ENCODE measurements around the gene TTC31.

Gene TTC31

GRCh38 chr2:74524005-74524404, 41.1 kb downstream of the TTC31 start:
- Histone ChIP-seq H3K4me1 (ENCODE audit: insufficient read depth, low read length) (peaks cover 20% of the 10 kb centered on the region), H3K36me3 (ENCODE audit: insufficient read depth, low read length) (peaks cover 35% of the 10 kb centered on the region)

GRCh38 chr2:74524955-74525716, 42.3 kb downstream of the TTC31 start:
- peaks cover 15% of the 10 kb centered on the region; the same call in 1 of the 2 replicates for H4K20me1 ChIP-seq (ENCODE audit: insufficient read depth, low read length)
- H3K9me3 ChIP-seq (ENCODE audit: insufficient read depth, low read length, severe bottlenecking), result no peaks in the 10 kb centered on the region
- peaks cover 26% of the 10 kb centered on the region for H3K79me2 ChIP-seq (ENCODE audit: insufficient read depth, low read length)
- ATAC-seq (ENCODE audit: insufficient read depth, low read depth) (no peak), DNase-seq (no peak)
- H3K27me3 ChIP-seq (ENCODE audit: insufficient read depth, low read length, poor library complexity), result no peaks in the 10 kb centered on the region
- no peak overlapping the region for H3K4me3 ChIP-seq (ENCODE audit: low read depth in 1 of 2, low read length in 2 of 2)
- no peak overlapping the region for H3K27ac ChIP-seq (ENCODE audit: low read length)
- TF ChIP-seq CTCF (IDR thresholded peaks at IDR 0.05; ENCODE audit: borderline replicate concordance, extremely low read depth, low read length, poor library complexity, severe bottlenecking) (no peak), EZH2 (IDR thresholded peaks at IDR 0.05; ENCODE audit: borderline replicate concordance, low read depth, low read length, severe bottlenecking) (no peak)
- no peak overlapping the region for H3K4me2 ChIP-seq (ENCODE audit: insufficient read depth, low read length)
- no peak overlapping the region for H2AFZ ChIP-seq (ENCODE audit: low read depth, low read length)
- no peak overlapping the region for H3K9ac ChIP-seq (ENCODE audit: low read depth, low read length)
- H3K4me1 ChIP-seq (ENCODE audit: insufficient read depth, low read length), result peaks cover 20% of the 10 kb centered on the region
- H3K36me3 ChIP-seq (ENCODE audit: insufficient read depth, low read length), result peaks cover 37% of the 10 kb centered on the region

More at GRCh38 chr2:74524005-74524404, 41.1 kb downstream of the TTC31 start:
- H3K9me3 ChIP-seq (ENCODE audit: insufficient read depth, low read length, severe bottlenecking), result no peaks in the 10 kb centered on the region
- H4K20me1 ChIP-seq (ENCODE audit: insufficient read depth, low read length), result peaks cover 15% of the 10 kb centered on the region; the same call in 1 of the 2 replicates
- peaks cover 3% of the 10 kb centered on the region for H3K27me3 ChIP-seq (ENCODE audit: insufficient read depth, low read length, poor library complexity)
- DNase-seq (no peak), ATAC-seq (ENCODE audit: insufficient read depth, low read depth) (no peak)
- no peak overlapping the region for H2AFZ ChIP-seq (ENCODE audit: low read depth, low read length)
- no peak overlapping the region for H3K9ac ChIP-seq (ENCODE audit: low read depth, low read length)
- no peak overlapping the region for H3K4me3 ChIP-seq (ENCODE audit: low read depth in 1 of 2, low read length in 2 of 2)
- no peak overlapping the region for H3K27ac ChIP-seq (ENCODE audit: low read length)
- no peak overlapping the region for H3K4me2 ChIP-seq (ENCODE audit: insufficient read depth, low read length)
- TF ChIP-seq CTCF (IDR thresholded peaks at IDR 0.05; ENCODE audit: borderline replicate concordance, extremely low read depth, low read length, poor library complexity, severe bottlenecking), result no peak
- TF ChIP-seq EZH2 (IDR thresholded peaks at IDR 0.05; ENCODE audit: borderline replicate concordance, low read depth, low read length, severe bottlenecking), result no peak
- H3K79me2 ChIP-seq (ENCODE audit: insufficient read depth, low read length), result peaks cover 15% of the 10 kb centered on the region

- Histone ChIP-seq H3K4me2 (ENCODE audit: insufficient read depth, low read length) (peak within 1 kb of the TSS; percentile 87; the same call in 1 of the 2 replicates), H3K4me3 (ENCODE audit: low read depth in 1 of 2, low read length in 2 of 2) (no peak within 1 kb of the TSS), H3K9ac (ENCODE audit: low read depth, low read length) (no peak within 1 kb of the TSS), H3K9me3 (ENCODE audit: insufficient read depth, low read length, severe bottlenecking) (no peaks in the 10 kb centered on the region), H3K4me1 (ENCODE audit: insufficient read depth, low read length) (peaks cover 27% of the 10 kb centered on the region), H3K27ac (ENCODE audit: low read length) (no peak within 1 kb of the TSS), H3K27me3 (ENCODE audit: insufficient read depth, low read length, poor library complexity) (no peaks in the 10 kb centered on the region), H2AFZ (ENCODE audit: low read depth, low read length) (no peak within 1 kb of the TSS), H3K79me2 (ENCODE audit: insufficient read depth, low read length) (peaks cover 35% of the 10 kb centered on the region), H3K36me3 (ENCODE audit: insufficient read depth, low read length) (peaks cover 41% of the 10 kb centered on the region), H4K20me1 (ENCODE audit: insufficient read depth, low read length) (peaks cover 15% of the 10 kb centered on the region; the same call in 1 of the 2 replicates)
- peak; percentile 31 for DNase-seq
- no peak for ATAC-seq (ENCODE audit: insufficient read depth, low read depth)
- TF ChIP-seq EZH2 (IDR thresholded peaks at IDR 0.05; ENCODE audit: borderline replicate concordance, low read depth, low read length, severe bottlenecking), result no peak
- TF ChIP-seq CTCF (IDR thresholded peaks at IDR 0.05; ENCODE audit: borderline replicate concordance, extremely low read depth, low read length, poor library complexity, severe bottlenecking), result no peak
These were observed 43.1 kb downstream of the TTC31 start, which contains the start of gene DQX1 for GRCh38 chr2:74525717-74526648. DQX1 (minus strand) TSS chr2:74526231; CDS start chr2:74525729, 502 bp downstream.
